Right cardiac atrium (tissue), 5 donors: ENCODE results near the gene FAM32A. TPM values are rescaled to one million over a fixed set of nuclear protein-coding genes. Genes with fewer than 3 reads are reported as not detected.

Source experiments
- ATAC-seq, 2 donors: fragments of 200-7000 bp; cut with Tn5 transposase; one replicate each; pipeline versions ENCODE4 v1.8.0 to v1.9.1; 2020; ENCODE audit warnings: moderate library complexity in 2 of 2, mild to moderate bottlenecking in 1 of 2
- DNase-seq, 3 donors: peaks; one replicate each; pipeline ENCODE4 v3.0.0-alpha.2; 2020
- H3K27ac ChIP-seq: one replicate; pipeline ENCODE4 v1.5.1; 2013; ENCODE audit warnings: mild to moderate bottlenecking, low read length, control low read depth, moderate library complexity
- H3K27me3 ChIP-seq: one replicate; pipeline ENCODE4 v1.6.1; 2013; ENCODE audit not compliant: control insufficient read depth, insufficient read depth
- H3K4me1 ChIP-seq: one replicate; pipeline ENCODE4 v1.6.1; 2013; ENCODE audit warnings: low read length; ENCODE audit not compliant: control insufficient read depth, insufficient read depth
- H3K4me3 ChIP-seq: one replicate; pipeline ENCODE4 v1.5.1; 2013; ENCODE audit warnings: low read length, control low read depth
- H3K9me3 ChIP-seq: one replicate; pipeline ENCODE4 v1.6.1; 2013; ENCODE audit warnings: low read length; ENCODE audit not compliant: control insufficient read depth
- WGBS: extraction: QIAGEN DNeasy Blood & Tissue Kit; methylation state at CpG from one replicate; pipeline ENCODE4 v1.1.7; 2013; 5-methylcytosine and 5-hydroxymethylcytosine counted together
- intact Hi-C, 4 donors: fragments of 100-400 bp; cut with DNase I; formaldehyde crosslinking; loops; one replicate each; pipeline versions ENCODE4 v1.11.0 to v1.14.0; 2022 to 2023
- polyA plus RNA-seq: library from polyadenylated mRNA; stranded (reverse); fragments of 200-250 nt; gene quantifications from one replicate; pipeline ENCODE4 v1.2.3, GENCODE V29; 2013
- total RNA-seq, 4 donors: library from RNA; stranded (reverse); fragmentation: NEBNext Ultra II Directional; extraction: Animal tissue kit (Norgen Biotek cat#: 25700); gene quantifications; one replicate each; pipeline ENCODE4 v1.2.1, GENCODE V29; 2021
- donor health status: healthy with polysubstance abuse.
- donor health status: DM: no; HTN: yes; CAD: no.
- donor health status: DM: no; HTN: no; CAD: no.
- donor health status: DM: no; HTN: yes; CAD: no; lungs with severe emphysema.
- donor health status: DM: yes; HTN: yes; CAD: no.

The FAM32A gene
- total and polyA plus RNA-seq, 5 donors = 37.5 to 49.3 (median 41.6) TPM

- Histone ChIP-seq H3K4me1 (no peaks in the 10 kb centered on the region), H3K9me3 (no peaks in the 10 kb centered on the region), H3K27me3 (no peaks in the 10 kb centered on the region), H3K4me3 (no peak overlapping the region), H3K27ac (no peak overlapping the region)
- intact Hi-C loops = no loop called here
- WGBS = 84% methylated on average over 21 of the region's 21 CpGs
- no peak for ATAC-seq
- no peak for DNase-seq
Measured at GRCh38 chr19:16225279-16226183, 40.3 kb downstream of the FAM32A start.

GRCh38 chr19:16226184-16226591, 41.0 kb downstream of the FAM32A start:
- no peaks in the 10 kb centered on the region for H3K9me3 ChIP-seq
- H3K27ac ChIP-seq = no peak overlapping the region
- DNase-seq (no peak), ATAC-seq (no peak)
- intact Hi-C loops = no loop called here
- H3K4me3 ChIP-seq = no peak overlapping the region
- WGBS = 95% methylated on average over 16 of the region's 16 CpGs
- H3K27me3 ChIP-seq = no peaks in the 10 kb centered on the region
- H3K4me1 ChIP-seq = no peaks in the 10 kb centered on the region

- intact Hi-C loops = no loop called here
- H3K27me3 ChIP-seq = no peaks in the 10 kb centered on the region
- WGBS = 93% methylated on average over 33 of the region's 33 CpGs
- no peak overlapping the region for H3K4me3 ChIP-seq
- ATAC-seq = peak in 1 of 2 donors; percentile 6
- no peak for DNase-seq
- H3K9me3 ChIP-seq = no peaks in the 10 kb centered on the region
- H3K4me1 ChIP-seq = no peaks in the 10 kb centered on the region
- H3K27ac ChIP-seq = no peak overlapping the region
Measured at GRCh38 chr19:16226878-16227836, 41.9 kb downstream of the FAM32A start.

- intact Hi-C loops = no loop called here
- Histone ChIP-seq H3K4me1 (no peaks in the 10 kb centered on the region), H3K27me3 (no peaks in the 10 kb centered on the region), H3K27ac (no peak overlapping the region), H3K9me3 (no peaks in the 10 kb centered on the region), H3K4me3 (no peak overlapping the region)
- ATAC-seq = no peak
- WGBS = 94% methylated on average over 21 of the region's 21 CpGs
- DNase-seq = no peak
Measured at GRCh38 chr19:16227837-16228636, 42.8 kb downstream of the FAM32A start.

GRCh38 chr19:16228637-16229321, 43.6 kb downstream of the FAM32A start:
- no peaks in the 10 kb centered on the region for H3K9me3 ChIP-seq
- H3K4me1 ChIP-seq = no peaks in the 10 kb centered on the region
- no peak for DNase-seq
- H3K27me3 ChIP-seq = no peaks in the 10 kb centered on the region
- no peak for ATAC-seq
- H3K4me3 ChIP-seq = no peak overlapping the region
- WGBS = 91% methylated on average over 21 of the region's 21 CpGs
- no peak overlapping the region for H3K27ac ChIP-seq
- intact Hi-C loops = no loop called here

- no peaks in the 10 kb centered on the region for H3K4me1 ChIP-seq
- no peaks in the 10 kb centered on the region for H3K27me3 ChIP-seq
- H3K4me3 ChIP-seq = no peak overlapping the region
- no peaks in the 10 kb centered on the region for H3K9me3 ChIP-seq
- no peak for ATAC-seq
- 96% methylated on average over 9 of the region's 9 CpGs for WGBS
- DNase-seq = no peak
- no peak overlapping the region for H3K27ac ChIP-seq
- intact Hi-C loops = no loop called here
Measured at GRCh38 chr19:16229322-16229641, 44.1 kb downstream of the FAM32A start.

- H3K27ac ChIP-seq = no peak overlapping the region
- H3K27me3 ChIP-seq = no peaks in the 10 kb centered on the region
- H3K4me1 ChIP-seq = no peaks in the 10 kb centered on the region
- 94% methylated on average over 16 of the region's 16 CpGs for WGBS
- intact Hi-C loops = no loop called here
- DNase-seq (no peak), ATAC-seq (no peak)
- no peak overlapping the region for H3K4me3 ChIP-seq
- no peaks in the 10 kb centered on the region for H3K9me3 ChIP-seq
Measured at GRCh38 chr19:16232127-16232526, 46.9 kb downstream of the FAM32A start.

GRCh38 chr19:16232568-16232967, 47.4 kb downstream of the FAM32A start:
- ATAC-seq = no peak
- no peak overlapping the region for H3K4me3 ChIP-seq
- H3K9me3 ChIP-seq = no peaks in the 10 kb centered on the region
- H3K4me1 ChIP-seq = no peaks in the 10 kb centered on the region
- no peak overlapping the region for H3K27ac ChIP-seq
- intact Hi-C loops = no loop called here
- 90% methylated on average over 13 of the region's 13 CpGs for WGBS
- no peaks in the 10 kb centered on the region for H3K27me3 ChIP-seq
- DNase-seq = no peak

GRCh38 chr19:16233081-16233776, 48.0 kb downstream of the FAM32A start:
- Histone ChIP-seq H3K9me3 (no peaks in the 10 kb centered on the region), H3K4me1 (no peaks in the 10 kb centered on the region), H3K4me3 (no peak overlapping the region), H3K27ac (no peak overlapping the region), H3K27me3 (no peaks in the 10 kb centered on the region)
- ATAC-seq (peak; percentile 6 to 8), DNase-seq (no peak)
- intact Hi-C loops = no loop called here
- WGBS = 96% methylated on average over 19 of the region's 19 CpGs
